CD1c-positive myeloid dendritic cell (primary cell): ENCODE results near the gene LHX4.

Source experiments
- DNase-seq: peaks from one replicate; pipeline ENCODE4 v3.0.0-alpha.2; 2016; ENCODE audit errors: extremely low spot score

Gene LHX4

GRCh38 chr1:180229483-180230415 is at the start of gene LHX4:
LHX4 (plus strand) TSS chr1:180230264; CDS start chr1:180230530, 266 bp downstream.
- DNase-seq: peak; percentile 47

DNA sequence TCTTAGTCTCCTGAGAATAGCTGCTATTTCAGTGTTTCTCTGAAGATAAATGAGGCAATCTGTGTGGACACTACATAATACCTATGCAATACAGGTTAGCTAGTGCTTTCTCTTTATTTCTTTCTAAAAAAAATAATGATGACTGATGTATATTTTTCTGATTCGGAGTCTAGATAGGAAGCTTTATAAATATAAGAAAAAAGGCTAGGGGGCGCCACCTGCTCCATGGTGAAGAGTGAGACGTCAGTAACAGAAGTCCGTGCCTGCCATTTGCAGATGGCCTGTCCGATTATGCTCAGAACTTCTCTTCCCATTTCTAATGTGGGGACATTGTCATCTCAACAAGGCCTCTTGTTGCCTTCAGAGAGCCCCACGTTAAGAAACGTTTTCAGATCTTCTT is 49.0 kb upstream of the LHX4 start:
- peak; percentile 43 for DNase-seq

- no peak for DNase-seq
Measured at GRCh38 chr1:180181996-180182642, 47.9 kb upstream of the LHX4 start.

DNA sequence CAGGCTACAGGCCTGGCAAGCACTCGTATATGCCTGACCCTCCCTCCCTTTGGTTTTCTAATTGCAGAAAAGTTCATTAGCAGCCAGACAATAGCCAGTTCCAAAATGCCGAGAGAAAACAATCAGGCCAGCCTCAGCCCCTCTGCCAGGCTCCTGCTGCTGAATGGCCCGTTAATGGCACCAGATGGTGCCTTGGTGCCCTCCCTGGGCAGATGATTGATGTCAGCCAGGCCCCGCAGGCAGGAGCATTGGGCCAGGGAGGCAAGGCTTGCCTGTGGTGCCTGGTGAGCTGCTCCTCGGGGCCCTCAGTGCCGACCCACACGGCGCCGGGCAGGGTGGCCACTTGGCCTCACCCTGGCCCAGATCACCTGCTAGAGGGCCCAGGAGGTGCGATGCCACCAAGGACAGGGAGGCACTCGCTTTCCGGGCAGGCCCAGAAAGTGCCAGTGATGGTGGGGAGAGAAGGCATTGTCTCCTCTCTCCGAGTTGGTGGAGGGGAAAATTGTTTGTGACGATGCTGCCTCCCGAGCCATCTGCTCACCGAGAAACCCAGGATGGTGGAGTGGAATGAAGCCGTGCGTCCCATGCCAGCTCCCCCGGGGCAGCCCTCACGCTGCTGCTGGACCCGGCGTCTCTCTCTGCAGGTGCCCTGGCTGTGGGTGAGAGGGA is 47.3 kb upstream of the LHX4 start:
- DNase-seq: no peak

DNA sequence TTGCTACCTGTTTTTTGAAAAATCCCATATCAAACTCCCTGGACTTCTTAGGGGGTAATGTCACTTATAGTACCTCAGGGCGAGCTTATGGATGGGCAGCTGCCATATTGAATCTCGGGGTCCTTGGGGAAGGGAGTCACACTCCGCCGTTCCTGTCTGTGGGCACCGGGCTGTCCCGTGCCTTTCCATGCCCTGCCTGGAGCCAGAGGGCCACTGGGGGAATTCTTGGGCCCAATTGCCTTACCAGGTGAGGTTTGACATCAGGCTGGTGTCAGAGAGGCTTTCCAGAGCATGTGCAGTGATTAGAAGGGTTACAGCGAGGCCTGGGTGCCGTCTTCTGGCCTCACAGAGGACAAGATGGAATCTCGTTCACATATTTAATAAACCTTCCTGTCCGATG is 46.6 kb upstream of the LHX4 start:
- no peak for DNase-seq

DNA sequence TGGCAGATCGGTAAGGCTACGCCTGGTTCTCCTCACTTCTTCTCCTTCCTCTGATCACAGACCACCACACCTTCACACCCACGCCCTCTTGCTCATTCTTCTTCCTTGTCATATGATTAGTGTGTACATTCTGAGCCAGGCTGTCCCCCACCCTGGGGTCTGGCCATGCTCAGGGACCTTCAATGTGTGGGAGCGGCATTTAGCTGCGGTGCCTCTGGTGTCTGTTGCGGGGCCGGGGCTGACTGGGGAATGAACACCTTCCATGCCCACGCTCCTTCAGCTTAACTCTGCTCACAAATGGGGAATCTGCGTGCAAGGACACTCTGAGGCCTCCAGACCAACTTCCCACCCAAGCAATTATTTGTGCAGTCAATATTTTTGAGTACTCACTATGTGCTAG is 46.0 kb upstream of the LHX4 start:
- no peak for DNase-seq

DNA sequence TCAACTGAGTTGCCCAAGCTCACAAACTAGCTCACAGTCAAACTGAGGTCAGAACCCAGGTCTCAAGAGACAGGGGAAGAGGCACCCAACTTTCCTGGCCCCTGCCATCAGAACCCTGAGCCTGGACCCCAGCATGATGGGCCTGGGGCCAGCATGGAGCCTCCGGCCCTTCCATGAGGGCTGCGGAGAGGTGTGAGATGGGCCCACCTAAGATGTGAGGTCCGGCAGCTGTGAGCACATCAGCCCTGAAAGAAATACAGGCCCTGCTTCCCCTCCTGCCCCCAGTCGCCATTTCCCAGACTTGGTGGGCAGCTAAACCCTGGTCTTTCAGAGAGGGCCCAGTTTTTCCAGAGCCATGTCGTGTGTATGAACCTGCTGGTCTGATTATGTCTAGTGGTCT is 44.8 kb upstream of the LHX4 start:
- DNase-seq: no peak

- no peak for DNase-seq
Measured at GRCh38 chr1:180185971-180186645, 44.0 kb upstream of the LHX4 start.

DNA sequence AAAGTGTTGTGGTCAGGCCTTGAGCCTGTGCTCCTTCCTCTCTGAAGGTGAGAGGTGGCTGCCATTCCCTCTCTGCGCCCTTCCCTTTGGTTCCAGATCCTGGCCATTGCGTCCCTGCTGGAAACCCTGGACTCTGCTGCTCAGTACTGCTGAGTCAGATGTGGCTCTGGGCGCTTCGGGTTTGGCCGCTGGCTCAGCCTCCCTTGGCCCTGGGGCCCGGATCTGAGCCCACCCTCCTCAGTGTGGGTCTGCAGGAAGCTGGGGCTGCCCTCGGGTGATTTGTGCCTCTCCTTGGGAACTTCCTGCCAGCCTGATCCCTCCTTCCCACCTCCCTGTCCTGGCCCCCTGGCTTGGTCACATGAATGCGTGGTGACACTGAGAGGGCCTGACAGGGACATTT is 43.2 kb upstream of the LHX4 start:
- no peak for DNase-seq

- no peak for DNase-seq
Measured at GRCh38 chr1:180187626-180188025, 42.4 kb upstream of the LHX4 start.

GRCh38 chr1:180188091-180188506 is 42.0 kb upstream of the LHX4 start:
- no peak for DNase-seq

GRCh38 chr1:180188684-180189175 is 41.3 kb upstream of the LHX4 start:
- no peak for DNase-seq

DNA sequence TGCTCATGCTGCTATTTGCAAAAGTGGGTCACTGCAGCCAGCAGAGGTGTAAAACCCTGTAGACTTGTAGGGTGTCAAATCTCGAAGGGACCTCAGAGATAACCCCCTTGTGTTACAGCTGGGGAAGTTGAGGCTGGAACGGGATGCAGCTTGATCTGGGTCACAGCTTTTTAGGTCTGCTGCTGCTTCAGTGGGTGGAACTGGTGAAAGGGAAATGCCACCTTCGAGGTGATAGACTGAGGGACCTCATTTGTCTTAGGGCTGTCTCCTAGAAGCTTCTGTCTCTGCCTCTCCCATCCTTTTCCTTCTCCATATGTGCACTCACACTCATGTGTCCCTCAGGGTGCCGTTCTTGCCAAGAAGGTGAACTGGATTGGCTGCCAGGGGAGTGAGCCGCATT is 40.0 kb upstream of the LHX4 start:
- DNase-seq: no peak

DNA sequence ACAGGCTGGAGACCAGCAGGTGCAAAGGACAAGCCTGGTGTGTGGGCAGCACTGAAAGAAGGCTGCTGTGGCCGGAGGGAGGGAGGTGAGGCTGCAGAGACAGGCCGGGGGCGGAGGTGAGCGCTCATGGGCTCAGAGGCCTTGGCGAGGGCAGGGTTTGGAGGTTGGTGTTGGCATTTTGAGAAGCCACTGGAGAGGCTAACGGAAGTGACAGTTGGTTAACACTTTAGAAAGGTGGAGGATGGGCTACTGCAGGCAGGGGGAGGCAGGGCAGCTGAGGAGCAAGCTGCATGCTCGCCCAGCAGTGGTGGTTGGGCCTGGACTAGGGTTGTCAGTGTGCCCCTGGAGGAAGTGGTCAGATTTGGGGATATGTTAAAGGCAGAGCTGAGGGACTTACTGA is 37.9 kb upstream of the LHX4 start:
- no peak for DNase-seq

GRCh38 chr1:180193141-180194047 is 36.7 kb upstream of the LHX4 start:
- no peak for DNase-seq

DNA sequence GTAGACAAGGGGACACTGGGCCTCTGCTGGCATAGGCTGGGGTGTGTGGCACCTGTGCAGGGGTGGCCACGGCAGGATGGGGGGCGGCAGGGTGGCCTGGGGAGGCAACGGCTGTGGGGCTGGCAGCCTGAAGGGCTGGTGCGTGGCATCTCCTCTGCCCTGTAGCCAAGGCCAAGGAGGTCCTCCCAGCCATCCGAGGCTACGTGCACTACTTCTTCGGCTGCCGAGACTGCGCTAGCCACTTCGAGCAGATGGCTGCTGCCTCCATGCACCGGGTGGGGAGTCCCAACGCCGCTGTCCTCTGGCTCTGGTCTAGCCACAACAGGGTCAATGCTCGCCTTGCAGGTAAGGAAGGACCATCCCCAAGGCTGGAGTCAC is 36.0 kb upstream of the LHX4 start:
- DNase-seq: no peak

GRCh38 chr1:180194546-180195207 is 35.4 kb upstream of the LHX4 start:
- DNase-seq: no peak

GRCh38 chr1:180195401-180195800 is 34.7 kb upstream of the LHX4 start:
- no peak for DNase-seq

- no peak for DNase-seq
Measured at GRCh38 chr1:180195916-180196315, 34.1 kb upstream of the LHX4 start.

DNA sequence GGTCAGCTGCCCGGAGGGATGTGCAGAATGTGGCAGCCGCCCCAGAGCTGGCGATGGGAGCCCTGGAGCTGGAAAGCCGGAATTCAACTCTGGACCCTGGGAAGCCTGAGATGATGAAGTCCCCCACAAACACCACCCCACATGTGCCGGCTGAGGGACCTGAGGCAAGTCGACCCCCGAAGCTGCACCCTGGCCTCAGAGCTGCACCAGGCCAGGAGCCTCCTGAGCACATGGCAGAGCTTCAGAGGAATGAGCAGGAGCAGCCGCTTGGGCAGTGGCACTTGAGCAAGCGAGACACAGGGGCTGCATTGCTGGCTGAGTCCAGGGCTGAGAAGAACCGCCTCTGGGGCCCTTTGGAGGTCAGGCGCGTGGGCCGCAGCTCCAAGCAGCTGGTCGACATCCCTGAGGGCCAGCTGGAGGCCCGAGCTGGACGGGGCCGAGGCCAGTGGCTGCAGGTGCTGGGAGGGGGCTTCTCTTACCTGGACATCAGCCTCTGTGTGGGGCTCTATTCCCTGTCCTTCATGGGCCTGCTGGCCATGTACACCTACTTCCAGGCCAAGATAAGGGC is 33.5 kb upstream of the LHX4 start:
- no peak for DNase-seq
